IMR-90 (cell line): ENCODE data around the gene OGFOD2. TPM values are rescaled to one million over a fixed set of nuclear protein-coding genes. Genes with fewer than 3 reads are reported as not detected.

Source experiments
- ATAC-seq: fragments of 200-7000 bp; cut with Tn5 transposase; 2 replicates; pipeline ENCODE4 v1.9.1; 2020; ENCODE audit warnings: low read depth, mild to moderate bottlenecking, moderate library complexity
- BruUV-seq: library from RNA; stranded (reverse); fragments of 400-500 nt; replicated peaks from 2 replicates; lab custom pipeline; 2021; lab: Mats Ljungman, UMichigan
- CTCF ChIA-PET: fragments of 300-600 bp; formaldehyde crosslinking; extraction: SDS; loops from one replicate; lab custom pipeline; 2021; ENCODE audit warnings: antibody characterized with exemption; lab: Yijun Ruan, JAX
- POLR2A ChIA-PET: fragments of 300-600 bp; sonication (Branson Sonifier 250); formaldehyde crosslinking; loops from one replicate; lab custom pipeline; 2022; ENCODE audit warnings: antibody characterized with exemption; ENCODE audit not compliant: unreplicated experiment; lab: Charles Lee
- DNase-seq: peaks from one replicate; pipeline ENCODE4 v3.0.0; 2013
- H2AFZ ChIP-seq: replicated peaks from 2 replicates; pipeline ENCODE3; 2013; ENCODE audit warnings: low read length, mild to moderate bottlenecking; ENCODE audit not compliant: poor library complexity
- H2AK5ac ChIP-seq: 2 replicates; pipeline ENCODE4 v1.6.1; 2013; ENCODE audit warnings: low read depth, low read length, inconsistent platforms
- H2AK9ac ChIP-seq: replicated peaks from 2 replicates; pipeline ENCODE3; 2013; ENCODE audit warnings: mild to moderate bottlenecking, low read depth, low read length, moderate library complexity; ENCODE audit not compliant: poor library complexity
- H2BK120ac ChIP-seq: 2 replicates; pipeline ENCODE4 v1.6.1; 2013; ENCODE audit warnings: low read depth, low read length, inconsistent platforms
- H2BK15ac ChIP-seq: 3 replicates; pipeline ENCODE4 v1.6.1; 2013; ENCODE audit warnings: low read depth, low read length, inconsistent platforms
- H2BK20ac ChIP-seq: 2 replicates; pipeline ENCODE4 v1.6.1; 2013; ENCODE audit warnings: low read depth, mild to moderate bottlenecking, inconsistent platforms, low read length, moderate library complexity
- H2BK5ac ChIP-seq: 2 replicates; pipeline ENCODE4 v1.6.1; 2013; ENCODE audit warnings: mild to moderate bottlenecking, low read depth, low read length, inconsistent platforms; ENCODE audit not compliant: poor library complexity, severe bottlenecking
- H3K14ac ChIP-seq: replicated peaks from 2 replicates; pipeline ENCODE4 v1.6.1; 2013; ENCODE audit warnings: low read depth, low read length, inconsistent platforms
- H3K18ac ChIP-seq: 2 replicates; pipeline ENCODE4 v1.6.1; 2013; ENCODE audit warnings: low read depth, low read length, control low read depth
- H3K23ac ChIP-seq: 2 replicates; pipeline ENCODE4 v1.6.1; 2013; ENCODE audit warnings: low read depth, low read length, inconsistent platforms
- H3K27ac ChIP-seq: 2 replicates; pipeline ENCODE4 v1.5.1; 2013; ENCODE audit warnings: mild to moderate bottlenecking, control low read depth, low read length; ENCODE audit not compliant: insufficient read depth
- H3K27me3 ChIP-seq: 2 replicates; pipeline ENCODE4 v1.6.1; 2013; ENCODE audit warnings: low read length; ENCODE audit not compliant: control insufficient read depth, insufficient read depth
- H3K36me3 ChIP-seq: 2 replicates; pipeline ENCODE4 v1.6.1; 2013; ENCODE audit warnings: low read length, mixed read lengths; ENCODE audit not compliant: control insufficient read depth, insufficient read depth
- H3K4ac ChIP-seq: 2 replicates; pipeline ENCODE4 v1.6.1; 2013; ENCODE audit warnings: low read depth, low read length, inconsistent platforms
- H3K4me1 ChIP-seq: 2 replicates; pipeline ENCODE4 v1.6.1; 2013; ENCODE audit warnings: low read length, mixed read lengths; ENCODE audit not compliant: control insufficient read depth, insufficient read depth
- H3K4me2 ChIP-seq: 2 replicates; pipeline ENCODE4 v1.6.1; 2013; ENCODE audit warnings: low read depth, mild to moderate bottlenecking, control low read depth, low read length, moderate library complexity
- H3K4me3 ChIP-seq: 2 replicates; pipeline ENCODE4 v1.5.1; 2013; ENCODE audit warnings: low read depth, mild to moderate bottlenecking, control low read depth, low read length, moderate library complexity; ENCODE audit not compliant: insufficient read depth
- H3K56ac ChIP-seq: 2 replicates; pipeline ENCODE4 v1.6.1; 2013; ENCODE audit warnings: low read length, inconsistent platforms; ENCODE audit not compliant: insufficient read depth; ENCODE audit errors: extremely low read depth
- H3K79me1 ChIP-seq, 2 experiments: 2 replicates each; pipeline ENCODE4 v1.6.1; 2013; ENCODE audit warnings: low read length in 2 of 2, inconsistent platforms in 1 of 2, low read depth in 1 of 2
- H3K9ac ChIP-seq: 2 replicates; pipeline ENCODE4 v1.6.1; 2013; ENCODE audit warnings: low read depth, low read length, control low read depth
- H3K9me1 ChIP-seq: 2 replicates; pipeline ENCODE4 v1.6.1; 2013; ENCODE audit warnings: low read length, inconsistent platforms; ENCODE audit not compliant: insufficient read depth
- H3K9me3 ChIP-seq: 2 replicates; pipeline ENCODE4 v1.6.1; 2013; ENCODE audit warnings: low read length; ENCODE audit not compliant: control insufficient read depth, insufficient read depth
- H4K20me1 ChIP-seq: 2 replicates; pipeline ENCODE4 v1.6.1; 2013; ENCODE audit warnings: low read length, inconsistent platforms; ENCODE audit not compliant: insufficient read depth
- H4K5ac ChIP-seq: 2 replicates; pipeline ENCODE4 v1.6.1; 2013; ENCODE audit warnings: mild to moderate bottlenecking, low read depth, low read length, control low read depth
- H4K8ac ChIP-seq, 2 experiments: 2 replicates each; pipeline ENCODE4 v1.6.1; 2013; ENCODE audit warnings: low read depth in 2 of 2, low read length in 2 of 2, control low read depth in 1 of 2, inconsistent platforms in 1 of 2
- H4K91ac ChIP-seq: 2 replicates; pipeline ENCODE4 v1.6.1; 2013; ENCODE audit warnings: low read depth, low read length, inconsistent platforms; ENCODE audit not compliant: insufficient read depth
- BHLHE40 ChIP-seq: fragments of 150-350 bp; IDR thresholded peaks from 2 replicates; pipeline ENCODE4 v1.6.1; 2016; ENCODE audit warnings: mild to moderate bottlenecking, low read depth, low read length
- CEBPB ChIP-seq: IDR thresholded peaks from 2 replicates; pipeline ENCODE4 v1.6.1; 2012; ENCODE audit warnings: low read depth, low read length, improper control_type of control experiment
- CHD1 ChIP-seq: IDR thresholded peaks from 2 replicates; pipeline ENCODE4 v1.6.1; 2012; ENCODE audit warnings: low read depth, low read length, improper control_type of control experiment
- CTCF ChIP-seq: conservative IDR thresholded peaks from 2 replicates; pipeline ENCODE4 v1.5.1; 2012; ENCODE audit warnings: mild to moderate bottlenecking, low read depth, low read length, improper control_type of control experiment
- ELK1 ChIP-seq: fragments of 150-350 bp; IDR thresholded peaks from 2 replicates; pipeline ENCODE4 v1.6.1; 2016; ENCODE audit warnings: low read depth, mild to moderate bottlenecking, low read length, moderate library complexity, borderline replicate concordance
- FOS ChIP-seq: fragments of 150-350 bp; IDR thresholded peaks from 2 replicates; pipeline ENCODE4 v1.6.1; 2016; ENCODE audit warnings: low read depth, low read length
- MAFK ChIP-seq: IDR thresholded peaks from 2 replicates; pipeline ENCODE4 v1.6.1; 2012; ENCODE audit warnings: low read depth, low read length, improper control_type of control experiment
- MAZ ChIP-seq: IDR thresholded peaks from 2 replicates; pipeline ENCODE4 v1.6.1; 2012; ENCODE audit warnings: low read depth, mild to moderate bottlenecking, low read length, improper control_type of control experiment, moderate library complexity, borderline replicate concordance
- MXI1 ChIP-seq: IDR thresholded peaks from 2 replicates; pipeline ENCODE4 v1.6.1; 2012; ENCODE audit warnings: low read depth, mild to moderate bottlenecking, low read length, moderate library complexity, borderline replicate concordance
- NFE2L2 ChIP-seq: fragments of 150-350 bp; IDR thresholded peaks from 2 replicates; pipeline ENCODE4 v1.6.1; 2016; ENCODE audit warnings: low read depth, mild to moderate bottlenecking, low read length
- POLR2A ChIP-seq: IDR thresholded peaks from 2 replicates; pipeline ENCODE4 v1.6.1; 2012; ENCODE audit warnings: mild to moderate bottlenecking, low read depth, low read length
- RAD21 ChIP-seq: IDR thresholded peaks from 2 replicates; pipeline ENCODE4 v1.6.1; 2012; ENCODE audit warnings: low read length, improper control_type of control experiment
- RCOR1 ChIP-seq: IDR thresholded peaks from 2 replicates; pipeline ENCODE4 v1.6.1; 2012; ENCODE audit warnings: mild to moderate bottlenecking, low read length, improper control_type of control experiment; ENCODE audit not compliant: insufficient replicate concordance
- RFX5 ChIP-seq: IDR thresholded peaks from 2 replicates; pipeline ENCODE4 v1.8.0; 2012; ENCODE audit warnings: low read depth, mild to moderate bottlenecking, low read length, moderate library complexity
- USF2 ChIP-seq: fragments of 150-350 bp; IDR thresholded peaks from 2 replicates; pipeline ENCODE4 v1.6.1; 2017; ENCODE audit warnings: mild to moderate bottlenecking, antibody characterized with exemption, low read length, low read depth
- WGBS, 2 experiments: methylation state at CpG; one replicate each; pipeline versions ENCODE4 v1.1.5 to v1.1.7; 2013; ENCODE audit warnings: missing lambda C conversion rate in 2 of 2; ENCODE audit not compliant: insufficient read length in 1 of 2; ENCODE audit errors: extremely low coverage in 2 of 2; 5-methylcytosine and 5-hydroxymethylcytosine counted together
- dilution Hi-C: fragments of 300-500 bp; cut with HindIII; formaldehyde crosslinking; loops from one replicate; pipeline ENCODE4 v1.14.3; 2018; ENCODE audit warnings: low sequenced_read_pairs; ENCODE audit not compliant: unreplicated experiment
- in situ Hi-C: fragments of 300-500 bp; cut with MboI; formaldehyde crosslinking; loops from 3 replicates; pipeline ENCODE4 v1.14.3; 2019; ENCODE audit warnings: low sequenced_read_pairs, inconsistent platforms, mixed read lengths
- intact Hi-C: fragments of 100-400 bp; cut with micrococcal nuclease; formaldehyde crosslinking; loops from 2 replicates; pipeline ENCODE4 v1.10.0; 2022
- polyA plus RNA-seq, 3 experiments: library from polyadenylated mRNA; depleted of rRNA; stranded (reverse); fragments of >200 nt; gene quantifications; 2 replicates each; pipeline ENCODE4 v1.2.3, GENCODE V29; 2012; ENCODE audit warnings: low replicate concordance in 1 of 3
- total RNA-seq: library from RNA; depleted of rRNA; stranded (reverse); fragments of >200 nt; gene quantifications from 2 replicates; pipeline ENCODE4 v1.2.3, GENCODE V29; 2012

The OGFOD2 gene
- total and polyA plus RNA-seq, 2 of the 4 experiments (the other 2 are of a cell fraction) = 4.3 to 18.2 TPM

- Histone ChIP-seq H3K9ac (no peak overlapping the region), H3K18ac (no peak overlapping the region), H3K79me1 (no peaks in the 10 kb centered on the region), H3K9me1 (0 out of 2 replicates have a peak, but pooled peaks cover 4% of the 10 kb centered on the region), H3K4me1 (0 out of 2 replicates have a peak, but pooled peaks cover 3% of the 10 kb centered on the region), H4K5ac (no peak overlapping the region), H2BK15ac (no peak overlapping the region), H4K91ac (no peak overlapping the region), H3K56ac (no peak overlapping the region), H2AFZ (no peak overlapping the region), H3K27me3 (no peaks in the 10 kb centered on the region), H2BK20ac (no peak overlapping the region), H2BK120ac (no peak overlapping the region), H3K4me2 (no peak overlapping the region), H3K4ac (no peak overlapping the region), H3K27ac (no peak overlapping the region), H3K23ac (no peak overlapping the region), H3K9me3 (no peaks in the 10 kb centered on the region), H4K8ac (no peak overlapping the region), H2AK9ac (no peak overlapping the region), H2BK5ac (no peak overlapping the region), H3K36me3 (peaks cover 28% of the 10 kb centered on the region), H2AK5ac (no peak overlapping the region), H3K14ac (no peak overlapping the region), H4K20me1 (no peaks in the 10 kb centered on the region), H3K4me3 (no peak overlapping the region)
- no TSS peak for BruUV-seq
- intact Hi-C loops (no loop called here), dilution Hi-C loops (no loop called here), in situ Hi-C loops (no loop called here)
- ChIA-PET CTCF (no interaction called here), POLR2A (no interaction called here)
- 92% methylated on average over 4 of the region's 6 CpGs; no CpG with 5 or more reads in 1 of the 2 experiments for WGBS, 2 experiments
- TF ChIP-seq MAZ (no peak), CTCF (no peak), BHLHE40 (no peak), POLR2A (no peak), USF2 (no peak), MAFK (no peak), CEBPB (no peak), RFX5 (no peak), MXI1 (no peak), CHD1 (no peak), ELK1 (no peak), RAD21 (no peak), RCOR1 (no peak), FOS (no peak), NFE2L2 (no peak)
- DNase-seq (no peak), ATAC-seq (no peak)
Observed at GRCh38 chr12:123003257-123003656, 28.2 kb downstream of the OGFOD2 start.
